H1 (cell line): ENCODE data around the gene TAC4. TPM values are rescaled to one million over a fixed set of nuclear protein-coding genes. Genes with fewer than 3 reads are reported as not detected.
A peak's percentile ranks its signal among the peaks of the same experiment; 100 is the strongest.

Source experiments
- ASH2L ChIP-seq: fragments of 200-600, 300-600 bp; sonication (generic); IDR thresholded peaks from one replicate; pipeline ENCODE4 v1.7.1; 2017; ENCODE audit warnings: low read length
- BACH1 ChIP-seq: IDR thresholded peaks from 2 replicates; pipeline ENCODE4 v1.6.1; 2012; ENCODE audit warnings: low read length, improper control_type of control experiment
- CTBP2 ChIP-seq: IDR thresholded peaks from 2 replicates; pipeline ENCODE4 v1.7.0; 2011; ENCODE audit warnings: borderline replicate concordance, mild to moderate bottlenecking, moderate library complexity, mixed read lengths, low read length; ENCODE audit not compliant: insufficient read depth, insufficient read length
- CTCF ChIP-seq, 3 experiments: IDR thresholded peaks; 1 replicate in 2 of 3; 2 replicates in 1 of 3; pipeline versions ENCODE4 v1.5.1 to v1.6.1; 2011; ENCODE audit warnings: low read length in 3 of 3, mild to moderate bottlenecking in 3 of 3, inconsistent platforms in 2 of 3, low read depth in 1 of 3, moderate library complexity in 1 of 3; ENCODE audit not compliant: insufficient read depth in 1 of 3; ENCODE audit errors: control extremely low read depth in 1 of 3
- EGR1 ChIP-seq: IDR thresholded peaks from 2 replicates; pipeline ENCODE4 v1.6.1; 2011; ENCODE audit warnings: low read depth, low read length, borderline replicate concordance
- FOSL1 ChIP-seq: IDR thresholded peaks from 2 replicates; pipeline ENCODE4 v1.6.1; 2011; ENCODE audit warnings: mild to moderate bottlenecking, low read depth, low read length, moderate library complexity; ENCODE audit not compliant: insufficient read depth
- GABPA ChIP-seq: IDR thresholded peaks from 2 replicates; pipeline ENCODE4 v1.6.1; 2011; ENCODE audit warnings: mild to moderate bottlenecking, low read length, moderate library complexity, borderline replicate concordance; ENCODE audit not compliant: insufficient read depth
- JUN ChIP-seq: IDR thresholded peaks from 2 replicates; pipeline ENCODE4 v1.6.1; 2011; ENCODE audit warnings: low read depth, mild to moderate bottlenecking, improper control_type of control experiment, low read length
- KDM5A ChIP-seq: fragments of 200-600 bp; IDR thresholded peaks from 2 replicates; pipeline ENCODE4 v1.7.1; 2012; ENCODE audit warnings: mild to moderate bottlenecking, low read length, inconsistent platforms, mixed read lengths
- RAD21 ChIP-seq, 2 experiments: IDR thresholded peaks in 1 of 2; conservative IDR thresholded peaks in 1 of 2; 2 replicates each; pipeline ENCODE4 v1.6.1; 2011; ENCODE audit warnings: low read depth in 2 of 2, low read length in 2 of 2, improper control_type of control experiment in 1 of 2, inconsistent platforms in 1 of 2, mild to moderate bottlenecking in 1 of 2, moderate library complexity in 1 of 2
- RNF2 ChIP-seq: fragments of 200-900, 300-1000 bp; sonication (generic); IDR thresholded peaks from 2 replicates; pipeline ENCODE4 v1.7.1; 2016; ENCODE audit warnings: borderline replicate concordance, low read depth, mild to moderate bottlenecking, antibody characterized with exemption, low read length; ENCODE audit not compliant: poor library complexity, severe bottlenecking; ENCODE audit errors: missing control alignments
- SIX5 ChIP-seq: IDR thresholded peaks from 2 replicates; pipeline ENCODE4 v1.6.1; 2011; ENCODE audit warnings: mild to moderate bottlenecking, low read depth, low read length
- SP1 ChIP-seq: IDR thresholded peaks from 2 replicates; pipeline ENCODE4 v1.6.1; 2011; ENCODE audit warnings: low read depth, low read length
- SP2 ChIP-seq: IDR thresholded peaks from 2 replicates; pipeline ENCODE4 v1.6.1; 2012; ENCODE audit warnings: mild to moderate bottlenecking, low read length, inconsistent platforms
- SRF ChIP-seq: IDR thresholded peaks from 2 replicates; pipeline ENCODE4 v1.6.1; 2011; ENCODE audit warnings: mild to moderate bottlenecking, low read depth, low read length, moderate library complexity
- TAF1 ChIP-seq: IDR thresholded peaks from 2 replicates; pipeline ENCODE4 v1.6.1; 2011; ENCODE audit warnings: mild to moderate bottlenecking, low read depth, low read length
- TBP ChIP-seq: IDR thresholded peaks from 2 replicates; pipeline ENCODE4 v1.6.1; 2011; ENCODE audit warnings: low read depth, low read length, improper control_type of control experiment
- TCF12 ChIP-seq: IDR thresholded peaks from 2 replicates; pipeline ENCODE4 v1.6.1; 2011; ENCODE audit warnings: low read depth, mild to moderate bottlenecking, low read length
- USF2 ChIP-seq: IDR thresholded peaks from 2 replicates; pipeline ENCODE4 v1.6.1; 2011; ENCODE audit warnings: low read length, improper control_type of control experiment
- YY1 ChIP-seq: IDR thresholded peaks from 2 replicates; pipeline ENCODE4 v1.6.1; 2011; ENCODE audit warnings: low read depth, mild to moderate bottlenecking, low read length
- polyA plus RNA-seq, 7 experiments: library from polyadenylated mRNA; depleted of rRNA in 3 of 7; stranded (reverse) in 5 of 7; unstranded in 2 of 7; fragments of >200 nt in 5 of 7; fragments of 200-250 nt in 2 of 7; gene quantifications; 1 replicate in 5 of 7; 2 replicates in 1 of 7; 4 replicates in 1 of 7; pipeline versions ENCODE4 v1.2.1 to v1.2.3, GENCODE V29; 2011 to 2013; ENCODE audit warnings: missing spikeins in 2 of 7, mixed read lengths in 2 of 7
- total RNA-seq: library from RNA; stranded (reverse); fragmentation: NEBNext Ultra II Directional; extraction: Animal tissue kit (Norgen Biotek cat#: 25700); gene quantifications from 2 replicates; pipeline ENCODE4 v1.2.1, GENCODE V29; 2021

The TAC4 gene
- total and polyA plus RNA-seq, 2 of the 8 experiments (the other 6 are each of a cell fraction or from before 2014, with no cell fraction given): 0.15 TPM; not detected in 1

- TF ChIP-seq FOSL1: no peak
- TF ChIP-seq SIX5: no peak
- no peak for TF ChIP-seq TBP
- TF ChIP-seq SP2: no peak
- no peak for TF ChIP-seq KDM5A
- TF ChIP-seq ASH2L: peak; percentile 60
- TF ChIP-seq SRF: no peak
- TF ChIP-seq USF2: no peak
- no peak for TF ChIP-seq TCF12
- TF ChIP-seq CTBP2: no peak
- no peak for TF ChIP-seq JUN
- 0 out of 2 replicates have a peak, but pooled peaks have one; percentile 13 for TF ChIP-seq YY1
- TF ChIP-seq CTCF (IDR thresholded peaks at IDR 0.05; ENCODE audit: control extremely low read depth in 1 of 3, insufficient read depth in 1 of 3, low read depth in 1 of 3, low read length in 3 of 3): peak; percentile 71 to 74 (median 73)
- TF ChIP-seq SP1: no peak
- no peak for TF ChIP-seq EGR1
- TF ChIP-seq TAF1: 0 out of 2 replicates have a peak, but pooled peaks have one; percentile 17
- TF ChIP-seq BACH1: no peak; the same call in 1 of the 2 replicates
- TF ChIP-seq GABPA: peak; percentile 60; the same call in 1 of the 2 replicates
- peak; percentile 63 to 80 for TF ChIP-seq RAD21 (IDR thresholded peaks at IDR 0.05 in 1 of 2, conservative IDR thresholded peaks at IDR 0.05 in 1 of 2; ENCODE audit: low read depth in 2 of 2, low read length in 2 of 2)
- TF ChIP-seq RNF2: no peak
These were observed 3.8 kb upstream of the TAC4 start (continued) for GRCh38 chr17:49851387-49852291.
